ENCODE measurements around the gene CELSR2.

- TF ChIP-seq HEYL (CRISPR knock-in tag; IDR thresholded peaks at IDR 0.05) = no peak
- no peak for TF ChIP-seq POLR2A (IDR thresholded peaks at IDR 0.05; ENCODE audit: low read length)
- TF ChIP-seq CTCF (IDR thresholded peaks at IDR 0.05) = no peak
- no peak for TF ChIP-seq MAFK (IDR thresholded peaks at IDR 0.05; ENCODE audit: partially characterized antibody)
- TF ChIP-seq RAD21 (conservative IDR thresholded peaks at IDR 0.05 in 1 of 2, IDR thresholded peaks at IDR 0.05 in 1 of 2) = no peak
- no peak for TF ChIP-seq RFX5 (IDR thresholded peaks at IDR 0.05)
- TF ChIP-seq HDAC2 (IDR thresholded peaks at IDR 0.05) = no peak
- no peak for TF ChIP-seq NR3C1 (IDR thresholded peaks at IDR 0.05)
- TF ChIP-seq CBX2 (IDR thresholded peaks at IDR 0.05; ENCODE audit: borderline replicate concordance, low read depth) = no peak
- TF ChIP-seq JUN (IDR thresholded peaks at IDR 0.05) = no peak
- TF ChIP-seq MAX (IDR thresholded peaks at IDR 0.05) = no peak
- TF ChIP-seq KDM1A (IDR thresholded peaks at IDR 0.05; ENCODE audit: low read depth) = no peak
- no peak for TF ChIP-seq CHD2 (IDR thresholded peaks at IDR 0.05; ENCODE audit: low read length, partially characterized antibody)
Observed at GRCh38 chr1:109294481-109294880, 45.1 kb downstream of the CELSR2 start.

Data from A549 (cell line).